HG02981 (cell line): ENCODE results near the gene UFD1.
"Not testable (repeated sequence)": the region's sequence is repeated elsewhere in the genome, so short reads cannot be mapped to it uniquely, and the experiment has no call there.

Experiments used
- ATAC-seq: cut with Tn5 transposase; IDR thresholded peaks from one replicate; pipeline ENCODE4 v1.9.1; 2021; ENCODE audit warnings: mild to moderate bottlenecking, moderate library complexity; ENCODE audit not compliant: unreplicated experiment

Gene UFD1

GRCh38 chr22:19451570-19451969 is 27.4 kb downstream of the UFD1 start:
- ATAC-seq = no peak

GRCh38 chr22:19450363-19451175 is 28.4 kb downstream of the UFD1 start:
- ATAC-seq = no peak

DNA sequence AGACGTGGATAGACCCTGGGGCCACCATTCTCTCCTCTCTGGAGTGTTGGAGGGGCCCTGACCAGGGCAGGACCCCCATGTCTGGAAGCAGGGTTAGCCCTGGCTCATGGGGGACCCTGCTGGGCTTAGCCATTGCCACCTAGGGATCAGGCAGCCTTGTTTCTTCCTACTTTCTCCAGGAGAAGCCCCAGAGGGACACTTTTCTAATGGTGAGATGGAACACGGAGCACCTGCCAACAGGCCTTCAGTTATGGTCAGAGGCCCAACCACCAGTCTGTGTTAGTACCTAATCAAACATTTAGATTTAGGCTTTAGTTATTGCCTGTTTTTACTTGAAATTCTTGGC is 29.6 kb downstream of the UFD1 start:
- no peak for ATAC-seq

DNA sequence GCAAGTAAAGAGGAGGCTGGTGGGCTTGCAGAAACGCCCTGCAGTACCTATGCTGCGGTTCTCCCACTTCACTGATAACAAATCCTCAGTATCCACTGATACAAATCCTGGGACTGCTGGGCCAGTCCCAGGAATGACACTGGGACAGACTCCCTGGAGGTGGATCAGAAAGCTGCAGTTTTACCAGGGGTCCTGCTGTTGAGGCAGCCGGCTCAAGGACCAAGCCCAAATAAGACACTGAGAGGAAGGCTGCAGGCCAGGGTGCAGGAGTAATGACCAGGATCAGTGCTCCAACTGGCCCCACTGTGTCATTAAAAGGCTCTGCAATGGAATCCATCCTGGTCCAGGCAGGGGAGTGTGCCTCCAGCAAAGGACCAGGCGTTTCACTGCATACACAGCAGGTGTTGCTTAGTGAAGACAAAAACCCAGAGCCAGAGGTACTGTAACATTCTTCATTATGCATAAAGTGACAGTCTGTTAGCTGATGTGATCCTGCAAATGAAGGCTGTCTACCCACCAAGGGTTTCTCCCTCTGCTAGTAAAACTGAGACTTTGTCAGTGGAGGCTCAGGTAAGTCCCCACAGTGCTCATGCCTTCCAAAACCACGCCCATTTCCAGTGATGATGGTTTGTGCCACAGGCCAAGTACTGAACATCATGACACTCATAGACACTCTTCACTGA is 30.1 kb downstream of the UFD1 start:
- ATAC-seq = no peak

DNA sequence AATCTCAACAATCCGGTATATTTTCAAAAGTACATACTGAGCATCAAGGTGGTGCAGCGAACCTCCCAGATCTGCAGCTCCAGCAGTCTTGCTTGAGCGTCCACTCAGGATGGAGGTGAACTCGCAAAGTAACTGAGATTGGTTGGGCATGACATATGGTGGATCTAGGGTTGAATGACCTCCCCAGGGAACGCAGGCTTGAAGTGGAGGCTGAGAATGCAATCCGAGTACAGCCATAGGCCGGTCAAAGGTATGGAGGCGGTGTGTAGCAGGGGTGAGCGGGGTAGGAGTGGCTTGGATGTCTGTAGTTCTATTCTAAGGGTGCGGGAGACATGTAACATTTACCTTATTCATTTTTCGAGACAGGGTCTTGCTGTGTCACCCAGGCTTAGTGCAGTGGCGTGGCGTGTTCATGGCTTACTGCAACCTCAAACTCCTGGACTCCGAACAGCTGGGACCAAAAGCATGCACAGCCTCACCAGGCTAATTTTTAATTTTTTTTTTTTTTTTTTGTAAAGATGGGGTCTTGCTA is 30.9 kb downstream of the UFD1 start:
- ATAC-seq = no peak

DNA sequence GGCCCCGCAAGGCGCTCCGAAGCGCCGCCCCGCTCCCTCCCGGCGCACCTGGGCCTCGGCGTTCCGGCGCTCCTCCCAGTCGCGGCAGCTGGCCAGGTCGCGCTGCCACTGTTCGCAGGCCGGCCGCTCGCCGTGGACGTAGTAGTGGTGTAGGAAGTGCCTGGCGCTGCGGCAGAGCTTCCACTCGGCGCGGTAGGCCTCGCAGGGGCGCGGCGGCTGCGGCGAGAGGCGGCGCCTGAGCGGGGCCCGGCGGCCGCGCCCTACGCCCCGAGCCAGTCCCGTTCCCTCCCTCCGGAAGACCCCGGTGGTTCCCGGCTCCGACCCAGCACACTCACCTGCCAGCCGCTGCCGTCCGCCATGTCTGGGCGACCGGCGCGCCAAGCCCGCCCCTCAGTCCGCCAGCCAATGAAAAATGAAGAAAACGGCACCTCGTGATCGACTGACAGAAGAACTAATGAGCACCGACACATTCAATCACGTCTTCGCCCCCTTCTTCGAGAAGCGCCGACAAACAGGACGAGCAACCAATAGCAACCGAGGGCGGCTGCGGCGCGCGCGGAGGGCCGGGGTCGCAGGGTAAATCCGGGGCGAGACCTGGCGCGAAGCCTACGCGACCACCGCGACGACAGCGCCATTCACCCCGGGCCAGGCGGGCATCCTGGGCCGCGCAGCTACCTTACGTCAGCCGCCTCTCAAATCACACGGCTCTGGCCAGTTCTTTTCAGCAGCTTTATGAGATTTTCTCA is 31.5 kb downstream of the UFD1 start, which contains the start of gene C22orf39:
C22orf39 (minus strand) TSS at position 382 of the 746 bp plus-strand sequence; CDS start at position 359, 23 bp downstream.
- peak; percentile 70 for ATAC-seq

DNA sequence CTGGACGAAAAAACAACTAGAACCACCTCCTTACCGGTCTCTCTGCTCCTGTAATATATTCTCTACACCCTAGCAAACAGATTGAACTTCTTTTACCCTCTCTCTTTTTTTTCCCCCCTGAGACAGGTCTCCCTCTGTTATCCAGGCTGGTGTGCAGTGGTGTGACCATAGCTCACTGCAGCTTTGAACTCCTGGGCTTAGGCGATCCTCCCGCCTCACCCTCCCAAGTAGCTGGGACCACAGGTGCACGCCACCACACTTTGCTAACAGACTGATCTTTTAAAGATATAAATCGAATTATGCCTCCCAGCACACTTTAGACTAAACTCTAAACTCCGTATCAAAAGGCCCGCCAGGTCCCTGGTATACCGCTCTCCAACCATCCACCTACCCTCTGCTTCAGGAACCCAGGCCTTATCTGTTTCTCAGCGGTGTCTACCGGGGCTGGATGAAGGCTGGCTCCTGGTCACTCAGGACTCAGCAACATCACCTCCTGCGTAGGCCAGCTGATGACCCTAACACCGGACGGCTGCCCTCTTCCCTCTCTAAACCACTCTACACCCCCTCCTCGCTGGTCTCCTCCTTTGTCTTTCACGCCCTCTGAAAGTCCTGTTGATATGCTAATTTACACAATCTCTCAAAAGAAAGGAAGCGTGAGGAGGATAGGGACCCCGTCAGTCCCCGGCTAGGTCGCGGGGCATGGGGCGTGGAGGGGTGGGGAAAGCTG is 32.2 kb downstream of the UFD1 start:
- ATAC-seq = no peak

DNA sequence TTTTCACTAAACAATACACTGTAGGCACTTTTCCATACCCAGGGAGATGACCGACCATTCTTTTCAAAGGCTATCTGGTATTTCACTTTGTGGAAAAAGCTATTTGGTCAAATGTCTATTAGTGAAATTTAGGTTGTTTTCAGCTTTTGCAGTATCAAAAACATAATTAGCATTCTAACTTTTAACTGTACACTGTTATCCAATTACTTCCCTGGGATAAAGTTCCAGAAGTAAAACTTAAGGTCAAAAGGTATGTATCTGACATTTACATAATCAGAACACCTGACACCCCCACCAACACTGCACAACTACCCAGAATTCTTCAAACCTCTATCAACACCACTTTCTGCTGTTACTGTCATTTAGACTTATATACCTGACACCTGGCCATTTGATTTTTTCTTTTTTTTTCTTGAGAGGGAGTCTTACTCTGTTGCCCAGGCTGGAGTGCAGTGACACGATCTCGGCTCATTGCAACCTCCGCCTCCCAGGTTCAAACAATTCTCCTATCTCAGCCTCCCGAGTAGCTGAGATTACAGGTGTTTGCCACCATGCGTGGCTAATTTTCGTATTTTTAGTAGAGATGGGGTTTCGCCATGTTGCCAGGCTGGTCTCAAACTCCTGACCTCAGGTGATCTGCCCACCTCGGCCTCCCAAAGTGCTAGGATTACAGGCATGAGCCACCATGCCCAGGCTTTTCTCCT is 33.6 kb downstream of the UFD1 start:
- not testable (repeated sequence) for ATAC-seq

DNA sequence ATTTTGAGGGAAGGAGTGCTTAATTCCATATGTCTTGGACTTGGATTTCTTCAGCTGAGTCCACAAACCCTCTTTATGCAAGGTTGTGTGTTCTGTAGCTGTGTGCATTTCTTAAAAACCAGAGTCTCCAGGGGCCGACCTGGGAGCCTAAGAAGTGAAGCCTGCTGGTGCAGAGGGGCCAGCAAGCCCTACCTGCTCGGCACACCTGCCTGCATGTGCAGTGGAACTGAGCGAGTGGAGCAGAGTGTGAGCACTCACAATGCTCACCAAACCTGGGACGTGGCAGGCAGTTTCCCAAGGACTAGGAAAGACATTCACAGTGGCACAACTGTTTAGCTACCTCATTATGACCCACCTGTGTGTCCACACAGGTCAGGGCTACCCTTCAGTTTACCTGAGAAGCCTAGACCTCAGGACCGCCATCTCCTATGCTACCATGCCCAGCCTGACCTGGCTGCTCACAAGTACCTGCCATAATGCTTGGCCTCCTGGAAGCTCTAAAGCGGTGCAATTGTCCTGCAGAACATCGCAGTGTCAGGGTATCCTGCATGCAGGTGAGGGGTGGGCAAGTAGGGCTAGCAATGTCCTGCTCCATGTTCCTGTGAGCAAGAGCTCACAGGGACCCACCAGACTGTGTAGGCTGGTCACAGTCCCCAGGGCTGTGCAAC is 35.3 kb downstream of the UFD1 start:
- ATAC-seq = no peak

GRCh38 chr22:19442166-19442565 is 36.8 kb downstream of the UFD1 start:
- ATAC-seq = no peak

GRCh38 chr22:19440411-19441195 is 38.4 kb downstream of the UFD1 start:
- no peak for ATAC-seq

GRCh38 chr22:19438298-19438697 is 40.7 kb downstream of the UFD1 start:
- no peak for ATAC-seq

DNA sequence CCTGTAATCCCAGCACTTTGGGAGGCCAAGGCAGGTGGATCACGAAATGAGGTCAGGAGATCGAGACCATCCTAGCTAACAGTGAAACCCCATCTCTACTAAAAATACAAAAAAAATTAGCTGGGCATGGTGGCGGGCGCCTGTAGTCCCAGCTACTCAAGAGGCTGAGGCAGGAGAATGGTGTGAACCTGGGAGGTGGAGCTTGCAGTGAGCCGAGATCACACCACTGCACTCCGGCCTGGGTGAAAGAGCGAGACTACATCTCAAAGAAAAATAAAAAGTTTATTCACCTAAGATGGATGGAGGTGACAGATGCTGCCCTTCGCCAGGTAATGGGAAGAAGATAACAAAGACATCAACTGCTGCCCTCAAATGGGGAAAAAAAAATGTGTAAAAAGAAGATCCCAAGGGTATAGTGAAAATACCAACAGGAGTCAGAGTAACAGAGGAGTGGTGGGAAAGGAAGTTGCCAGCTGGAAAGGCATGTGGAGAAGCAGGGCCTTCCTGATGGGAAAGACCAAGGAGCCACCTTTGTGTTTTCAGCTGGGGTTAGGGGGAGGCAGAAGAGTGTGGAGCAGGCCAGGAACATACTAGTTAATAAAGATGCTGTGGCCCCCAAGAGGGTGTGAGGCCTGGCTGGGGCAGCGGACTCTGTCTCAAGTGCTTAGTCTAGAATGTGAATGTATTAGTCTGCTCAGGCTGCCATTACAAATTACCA is 42.4 kb downstream of the UFD1 start:
- ATAC-seq = not testable (repeated sequence)

- no peak for ATAC-seq
Observed at GRCh38 chr22:19434829-19435580, 44.0 kb downstream of the UFD1 start.

DNA sequence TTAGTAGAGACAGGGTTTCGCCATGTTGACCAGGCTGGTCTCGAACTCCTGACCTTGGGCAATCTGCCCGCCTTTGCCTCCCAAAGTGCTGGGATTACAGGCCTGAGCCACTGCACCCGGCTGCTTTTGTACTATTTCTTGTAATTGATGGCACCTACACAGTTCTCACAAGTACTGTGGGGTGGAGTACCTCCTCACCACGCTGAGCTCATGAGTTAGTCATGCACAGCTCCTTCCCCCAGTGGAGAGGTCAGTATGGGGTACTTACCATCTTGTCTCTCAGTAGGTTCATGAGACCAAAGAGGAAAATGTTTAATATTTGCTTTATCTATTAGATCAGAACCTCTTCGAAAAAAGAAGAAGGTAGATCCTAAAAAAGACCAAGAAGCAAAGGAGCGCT is 44.6 kb downstream of the UFD1 start:
- ATAC-seq = no peak

GRCh38 chr22:19432133-19432851 is 46.7 kb downstream of the UFD1 start, which contains the start of gene MRPL40:
TSS of gene MRPL40 (plus strand) at chr22:19432545. CDS start at chr22:19432555, 10 bp downstream.
- ATAC-seq = peak; percentile 71
